Liver (tissue), 9 donors: ENCODE measurements around the gene SEC31A. TPM values are rescaled to one million over a fixed set of nuclear protein-coding genes. Genes with fewer than 3 reads are reported as not detected.

Experiments used
- DNase-seq: peaks from one replicate; pipeline ENCODE4 v3.0.0-alpha.2; 2017; ENCODE audit warnings: low spot score
- H3K27ac ChIP-seq, 2 donors: one replicate each; pipeline ENCODE4 v1.7.0; 2013; ENCODE audit warnings: inconsistent platforms in 2 of 2, low read length in 2 of 2, control low read depth in 1 of 2, low read depth in 1 of 2, mild to moderate bottlenecking in 1 of 2
- H3K27me3 ChIP-seq, 4 donors: one replicate each; pipeline versions ENCODE4 v1.6.1 to v1.7.0; 2013; ENCODE audit warnings: low read length in 3 of 4, inconsistent platforms in 1 of 4, mild to moderate bottlenecking in 1 of 4, moderate library complexity in 1 of 4; ENCODE audit not compliant: control insufficient read depth in 4 of 4, insufficient read depth in 4 of 4
- H3K36me3 ChIP-seq, 4 donors: one replicate each; pipeline versions ENCODE4 v1.6.1 to v1.7.0; 2013; ENCODE audit warnings: low read length in 3 of 4, mild to moderate bottlenecking in 3 of 4, low read depth in 1 of 4, moderate library complexity in 1 of 4; ENCODE audit not compliant: control insufficient read depth in 4 of 4, insufficient read depth in 3 of 4
- H3K4me1 ChIP-seq, 4 donors: one replicate each; pipeline versions ENCODE4 v1.6.1 to v1.7.0; 2013; ENCODE audit warnings: low read length in 3 of 4, mild to moderate bottlenecking in 3 of 4, moderate library complexity in 1 of 4; ENCODE audit not compliant: control insufficient read depth in 4 of 4, insufficient read depth in 4 of 4
- H3K4me3 ChIP-seq, 3 donors: one replicate each; pipeline versions ENCODE4 v1.6.1 to v1.7.0; 2013; ENCODE audit warnings: low read length in 3 of 3, control low read depth in 1 of 3, low read depth in 1 of 3, mild to moderate bottlenecking in 1 of 3
- H3K9ac ChIP-seq, 2 donors: one replicate each; pipeline ENCODE4 v1.7.0; 2013; ENCODE audit warnings: low read length in 2 of 2, mild to moderate bottlenecking in 2 of 2, moderate library complexity in 2 of 2, control low read depth in 1 of 2, low read depth in 1 of 2
- H3K9me3 ChIP-seq, 4 donors: one replicate each; pipeline versions ENCODE4 v1.6.1 to v1.7.0; 2013; ENCODE audit warnings: low read length in 3 of 4; ENCODE audit not compliant: control insufficient read depth in 4 of 4
- ATF3 ChIP-seq: IDR thresholded peaks from 2 replicates; pipeline ENCODE4 v1.6.1; 2016; ENCODE audit warnings: antibody characterized with exemption
- FOXA2 ChIP-seq: IDR thresholded peaks from 2 replicates; pipeline ENCODE4 v1.6.1; 2016; ENCODE audit warnings: antibody characterized with exemption
- GABPA ChIP-seq, 2 donors: IDR thresholded peaks in 1 of 2; conservative IDR thresholded peaks in 1 of 2; 2 replicates each; pipeline ENCODE4 v1.6.1; 2016; ENCODE audit warnings: antibody characterized with exemption in 2 of 2, mild to moderate bottlenecking in 1 of 2, moderate library complexity in 1 of 2
- HNF4A ChIP-seq, 2 donors: conservative IDR thresholded peaks; 2 replicates each; pipeline ENCODE4 v1.6.1; 2016; ENCODE audit warnings: antibody characterized with exemption in 2 of 2, mild to moderate bottlenecking in 2 of 2
- HNF4G ChIP-seq: IDR thresholded peaks from 2 replicates; pipeline ENCODE4 v1.6.1; 2016; ENCODE audit warnings: antibody characterized with exemption
- JUND ChIP-seq, 2 donors: IDR thresholded peaks; 2 replicates each; pipeline ENCODE4 v1.6.1; 2016; ENCODE audit warnings: antibody characterized with exemption in 2 of 2
- RAD21 ChIP-seq, 2 donors: IDR thresholded peaks; 2 replicates each; pipeline ENCODE4 v1.6.1; 2016; ENCODE audit warnings: antibody characterized with exemption in 2 of 2, mild to moderate bottlenecking in 2 of 2
- RXRA ChIP-seq, 2 donors: IDR thresholded peaks; 2 replicates each; pipeline ENCODE4 v1.6.1; 2017 to 2018; ENCODE audit warnings: antibody characterized with exemption in 2 of 2, mild to moderate bottlenecking in 1 of 2
- SP1 ChIP-seq: IDR thresholded peaks from 2 replicates; pipeline ENCODE4 v1.6.1; 2018; ENCODE audit warnings: antibody characterized with exemption, mild to moderate bottlenecking
- TAF1 ChIP-seq: conservative IDR thresholded peaks from 2 replicates; pipeline ENCODE4 v1.6.1; 2016; ENCODE audit warnings: antibody characterized with exemption, mild to moderate bottlenecking
- YY1 ChIP-seq: IDR thresholded peaks from 2 replicates; pipeline ENCODE4 v1.6.1; 2016; ENCODE audit warnings: antibody characterized with exemption, mild to moderate bottlenecking
- WGBS: extraction: QIAGEN DNeasy Blood & Tissue Kit; methylation state at CpG from one replicate; pipeline ENCODE4 v1.1.7; 2013; 5-methylcytosine and 5-hydroxymethylcytosine counted together
- polyA plus RNA-seq, 2 donors: library from polyadenylated mRNA; stranded (reverse) in 1 of 2; unstranded in 1 of 2; fragments of 200-250 nt in 1 of 2; fragments of >200 nt in 1 of 2; fragmentation: Nextera tagmentation in 1 of 2; extraction: Ambion mirVana in 1 of 2; gene quantifications; one replicate each; pipeline versions ENCODE4 v1.2.1 to v1.2.3, GENCODE V29; 2013 to 2015
- total RNA-seq, 2 donors: library from RNA; depleted of rRNA; stranded (reverse); fragments of >200 nt; gene quantifications; one replicate each; pipeline ENCODE4 v1.2.3, GENCODE V29; 2014
- TF ChIP-seq, protein P1 (sequence below): fragments of 150-350 bp; IDR thresholded peaks from 2 replicates; pipeline ENCODE4 v1.5.1; 2017; ENCODE audit warnings: improper control_type of control experiment, low read depth, low read length; ENCODE audit not compliant: missing input control
- TF ChIP-seq, protein P2 (sequence below): IDR thresholded peaks from 2 replicates; pipeline ENCODE4 v1.6.1; 2016; ENCODE audit warnings: antibody characterized with exemption
- TF ChIP-seq, protein P3 (sequence below): IDR thresholded peaks from 2 replicates; pipeline ENCODE4 v1.6.1; 2016; ENCODE audit warnings: antibody characterized with exemption
- TF ChIP-seq, protein P4 (sequence below): IDR thresholded peaks from 2 replicates; pipeline ENCODE4 v1.6.1; 2016; ENCODE audit warnings: antibody characterized with exemption, mild to moderate bottlenecking
- donor health status: healthy.
- donor health status: healthy.
- donor health status: healthy.
- donor health status: healthy.
- donor health status: healthy.

SEC31A gene
- total and polyA plus RNA-seq, 4 donors, result 79.9 to 204 (median 88.9) TPM

GRCh38 chr4:82865592-82865991 lies 25.4 kb downstream of the SEC31A start:
- no peak for DNase-seq
- Histone ChIP-seq H3K9ac (no peak overlapping the region), H3K4me3 (no peak overlapping the region), H3K27ac (peak overlapping the region in 1 of 2 donors; percentile 41), H3K36me3 (peaks cover 17 to 69% (median 59%) of the 10 kb centered on the region in 4 donors), H3K9me3 (no peaks in the 10 kb centered on the region), H3K4me1 (no peaks in the 10 kb centered on the region), H3K27me3 (no peaks in the 10 kb centered on the region)
- WGBS, result 35% methylated on average over 1 of the region's 1 CpG
- TF ChIP-seq, protein P1, sequence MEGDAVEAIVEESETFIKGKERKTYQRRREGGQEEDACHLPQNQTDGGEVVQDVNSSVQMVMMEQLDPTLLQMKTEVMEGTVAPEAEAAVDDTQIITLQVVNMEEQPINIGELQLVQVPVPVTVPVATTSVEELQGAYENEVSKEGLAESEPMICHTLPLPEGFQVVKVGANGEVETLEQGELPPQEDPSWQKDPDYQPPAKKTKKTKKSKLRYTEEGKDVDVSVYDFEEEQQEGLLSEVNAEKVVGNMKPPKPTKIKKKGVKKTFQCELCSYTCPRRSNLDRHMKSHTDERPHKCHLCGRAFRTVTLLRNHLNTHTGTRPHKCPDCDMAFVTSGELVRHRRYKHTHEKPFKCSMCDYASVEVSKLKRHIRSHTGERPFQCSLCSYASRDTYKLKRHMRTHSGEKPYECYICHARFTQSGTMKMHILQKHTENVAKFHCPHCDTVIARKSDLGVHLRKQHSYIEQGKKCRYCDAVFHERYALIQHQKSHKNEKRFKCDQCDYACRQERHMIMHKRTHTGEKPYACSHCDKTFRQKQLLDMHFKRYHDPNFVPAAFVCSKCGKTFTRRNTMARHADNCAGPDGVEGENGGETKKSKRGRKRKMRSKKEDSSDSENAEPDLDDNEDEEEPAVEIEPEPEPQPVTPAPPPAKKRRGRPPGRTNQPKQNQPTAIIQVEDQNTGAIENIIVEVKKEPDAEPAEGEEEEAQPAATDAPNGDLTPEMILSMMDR, result no peak
- peak; percentile 25 to 39 for TF ChIP-seq GABPA (IDR thresholded peaks at IDR 0.05 in 1 of 2, conservative IDR thresholded peaks at IDR 0.05 in 1 of 2)
- no peak for TF ChIP-seq RAD21 (IDR thresholded peaks at IDR 0.05)

GRCh38 chr4:82864336-82864979 lies 26.5 kb downstream of the SEC31A start:
- TF ChIP-seq ATF3 (no peak), RAD21 (IDR thresholded peaks at IDR 0.05) (no peak), HNF4G (no peak), HNF4A (conservative IDR thresholded peaks at IDR 0.05) (no peak), TAF1 (no peak), JUND (IDR thresholded peaks at IDR 0.05) (no peak), YY1 (no peak), SP1 (no peak), FOXA2 (no peak), RXRA (IDR thresholded peaks at IDR 0.05) (no peak)
- TF ChIP-seq, protein P2, sequence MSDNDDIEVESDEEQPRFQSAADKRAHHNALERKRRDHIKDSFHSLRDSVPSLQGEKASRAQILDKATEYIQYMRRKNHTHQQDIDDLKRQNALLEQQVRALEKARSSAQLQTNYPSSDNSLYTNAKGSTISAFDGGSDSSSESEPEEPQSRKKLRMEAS, result no peak
- TF ChIP-seq, protein P3, sequence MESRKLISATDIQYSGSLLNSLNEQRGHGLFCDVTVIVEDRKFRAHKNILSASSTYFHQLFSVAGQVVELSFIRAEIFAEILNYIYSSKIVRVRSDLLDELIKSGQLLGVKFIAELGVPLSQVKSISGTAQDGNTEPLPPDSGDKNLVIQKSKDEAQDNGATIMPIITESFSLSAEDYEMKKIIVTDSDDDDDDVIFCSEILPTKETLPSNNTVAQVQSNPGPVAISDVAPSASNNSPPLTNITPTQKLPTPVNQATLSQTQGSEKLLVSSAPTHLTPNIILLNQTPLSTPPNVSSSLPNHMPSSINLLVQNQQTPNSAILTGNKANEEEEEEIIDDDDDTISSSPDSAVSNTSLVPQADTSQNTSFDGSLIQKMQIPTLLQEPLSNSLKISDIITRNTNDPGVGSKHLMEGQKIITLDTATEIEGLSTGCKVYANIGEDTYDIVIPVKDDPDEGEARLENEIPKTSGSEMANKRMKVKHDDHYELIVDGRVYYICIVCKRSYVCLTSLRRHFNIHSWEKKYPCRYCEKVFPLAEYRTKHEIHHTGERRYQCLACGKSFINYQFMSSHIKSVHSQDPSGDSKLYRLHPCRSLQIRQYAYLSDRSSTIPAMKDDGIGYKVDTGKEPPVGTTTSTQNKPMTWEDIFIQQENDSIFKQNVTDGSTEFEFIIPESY, result no peak
- TF ChIP-seq, protein P4, sequence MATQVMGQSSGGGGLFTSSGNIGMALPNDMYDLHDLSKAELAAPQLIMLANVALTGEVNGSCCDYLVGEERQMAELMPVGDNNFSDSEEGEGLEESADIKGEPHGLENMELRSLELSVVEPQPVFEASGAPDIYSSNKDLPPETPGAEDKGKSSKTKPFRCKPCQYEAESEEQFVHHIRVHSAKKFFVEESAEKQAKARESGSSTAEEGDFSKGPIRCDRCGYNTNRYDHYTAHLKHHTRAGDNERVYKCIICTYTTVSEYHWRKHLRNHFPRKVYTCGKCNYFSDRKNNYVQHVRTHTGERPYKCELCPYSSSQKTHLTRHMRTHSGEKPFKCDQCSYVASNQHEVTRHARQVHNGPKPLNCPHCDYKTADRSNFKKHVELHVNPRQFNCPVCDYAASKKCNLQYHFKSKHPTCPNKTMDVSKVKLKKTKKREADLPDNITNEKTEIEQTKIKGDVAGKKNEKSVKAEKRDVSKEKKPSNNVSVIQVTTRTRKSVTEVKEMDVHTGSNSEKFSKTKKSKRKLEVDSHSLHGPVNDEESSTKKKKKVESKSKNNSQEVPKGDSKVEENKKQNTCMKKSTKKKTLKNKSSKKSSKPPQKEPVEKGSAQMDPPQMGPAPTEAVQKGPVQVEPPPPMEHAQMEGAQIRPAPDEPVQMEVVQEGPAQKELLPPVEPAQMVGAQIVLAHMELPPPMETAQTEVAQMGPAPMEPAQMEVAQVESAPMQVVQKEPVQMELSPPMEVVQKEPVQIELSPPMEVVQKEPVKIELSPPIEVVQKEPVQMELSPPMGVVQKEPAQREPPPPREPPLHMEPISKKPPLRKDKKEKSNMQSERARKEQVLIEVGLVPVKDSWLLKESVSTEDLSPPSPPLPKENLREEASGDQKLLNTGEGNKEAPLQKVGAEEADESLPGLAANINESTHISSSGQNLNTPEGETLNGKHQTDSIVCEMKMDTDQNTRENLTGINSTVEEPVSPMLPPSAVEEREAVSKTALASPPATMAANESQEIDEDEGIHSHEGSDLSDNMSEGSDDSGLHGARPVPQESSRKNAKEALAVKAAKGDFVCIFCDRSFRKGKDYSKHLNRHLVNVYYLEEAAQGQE, result no peak
- no peak overlapping the region for H3K27ac ChIP-seq
- H3K4me1 ChIP-seq, result no peaks in the 10 kb centered on the region
- H3K9me3 ChIP-seq, result no peaks in the 10 kb centered on the region
- no peak overlapping the region for H3K4me3 ChIP-seq
- H3K9ac ChIP-seq, result no peak overlapping the region
- H3K36me3 ChIP-seq, result peaks cover 17 to 61% (median 49%) of the 10 kb centered on the region in 4 donors
- WGBS, result 88% methylated on average over 6 of the region's 6 CpGs
- no peak for DNase-seq
- no peaks in the 10 kb centered on the region for H3K27me3 ChIP-seq
